ENCODE data around the gene CCDC91. TPM values are rescaled to one million over a fixed set of nuclear protein-coding genes. Genes with fewer than 3 reads are reported as not detected.

CCDC91 gene
- total and polyA plus RNA-seq, 9 of the 15 experiments (the other 6 are each of a cell fraction or from before 2014, with no cell fraction given), result 10.1 to 31.1 (median 26.3) TPM

- TF ChIP-seq E2F4 (CRISPR knock-in tag; IDR thresholded peaks at IDR 0.05; ENCODE audit: low read depth) (0 out of 2 replicates have a peak, but pooled peaks have one; percentile 30), E2F6 (IDR thresholded peaks at IDR 0.05; ENCODE audit: borderline replicate concordance in 1 of 2, extremely low read depth in 1 of 2, insufficient read depth in 1 of 2, insufficient read length in 1 of 2, low read depth in 1 of 2, low read length in 1 of 2, poor library complexity in 1 of 2, severe bottlenecking in 1 of 2) (peak; percentile 88 to 90), RCOR1 (IDR thresholded peaks at IDR 0.05; ENCODE audit: borderline replicate concordance in 1 of 2, low read depth in 2 of 2, low read length in 2 of 2) (peak in 1 of 2 experiments; percentile 25; a peak in 1 of 4 replicates), ZNF766 (CRISPR knock-in tag; conservative IDR thresholded peaks at IDR 0.05) (peak; percentile 79; the same call in 1 of the 2 replicates), VEZF1 (CRISPR knock-in tag; IDR thresholded peaks at IDR 0.05) (peak; percentile 83), NFE2L1 (tag; IDR thresholded peaks at IDR 0.05; ENCODE audit: borderline replicate concordance, low read depth) (no peak), ZNF174 (CRISPR knock-in tag; IDR thresholded peaks at IDR 0.05) (no peak), ZNF184 (CRISPR knock-in tag; IDR thresholded peaks at IDR 0.05) (no peak), NR2C2 (CRISPR knock-in tag; IDR thresholded peaks at IDR 0.05) (peak; percentile 94), NR2C2 (tag; IDR thresholded peaks at IDR 0.05) (peak; percentile 100), ZNF124 (CRISPR knock-in tag; IDR thresholded peaks at IDR 0.05) (no peak), RBM25 (IDR thresholded peaks at IDR 0.05; ENCODE audit: low read depth, low read length, severe bottlenecking) (peak; percentile 23), FOSL1 (tag; conservative IDR thresholded peaks at IDR 0.05) (no peak; the same call in 1 of the 2 replicates), E2F1 (CRISPR knock-in tag; IDR thresholded peaks at IDR 0.05) (no peak; the same call in 1 of the 2 replicates), ZNF197 (CRISPR knock-in tag; IDR thresholded peaks at IDR 0.05; ENCODE audit: low read depth) (peak; percentile 69), GABPB1 (CRISPR knock-in tag; IDR thresholded peaks at IDR 0.05) (peak; percentile 97), NFIC (IDR thresholded peaks at IDR 0.05) (peak; percentile 98), HCFC1 (IDR thresholded peaks at IDR 0.05; ENCODE audit: low read depth, low read length) (peak; percentile 55), NR2F6 (CRISPR knock-in tag; IDR thresholded peaks at IDR 0.05) (peak; percentile 29; the same call in 1 of the 2 replicates), ZFP1 (CRISPR knock-in tag; IDR thresholded peaks at IDR 0.05) (no peak), MCM5 (IDR thresholded peaks at IDR 0.05; ENCODE audit: low read depth) (no peak), HMG20B (CRISPR knock-in tag; IDR thresholded peaks at IDR 0.05) (no peak)
Observed at GRCh38 chr12:28190321-28191050, at the start of gene CCDC91 (continued).
